ENCODE results near the gene DYNC1I2.

DYNC1I2 gene

GRCh38 chr2:171687287-171688128, at the start of gene DYNC1I2:
DYNC1I2 (plus strand) TSS chr2:171687469; CDS start chr2:171690156, 2,687 bp downstream.
- DNase-seq = peak; percentile 89

- DNase-seq = no peak
These were observed 35.4 kb upstream of the DYNC1I2 start for GRCh38 chr2:171651667-171652415.

GRCh38 chr2:171652416-171652785, 34.9 kb upstream of the DYNC1I2 start:
- no peak for DNase-seq

- no peak for DNase-seq
These were observed 31.7 kb upstream of the DYNC1I2 start for GRCh38 chr2:171655586-171655985.

- DNase-seq = no peak
These were observed 20.2 kb upstream of the DYNC1I2 start for GRCh38 chr2:171667041-171667440.

GRCh38 chr2:171668183-171668582, 19.1 kb upstream of the DYNC1I2 start:
- DNase-seq = no peak

GRCh38 chr2:171669121-171669520, 18.1 kb upstream of the DYNC1I2 start:
- no peak for DNase-seq

- no peak for DNase-seq
These were observed 16.6 kb upstream of the DYNC1I2 start for GRCh38 chr2:171670655-171671054.

- no peak for DNase-seq
These were observed 15.4 kb upstream of the DYNC1I2 start for GRCh38 chr2:171671867-171672266.

- DNase-seq = no peak
These were observed 13.4 kb upstream of the DYNC1I2 start for GRCh38 chr2:171673905-171674304.

GRCh38 chr2:171675810-171676345, 11.4 kb upstream of the DYNC1I2 start:
- no peak for DNase-seq

GRCh38 chr2:171678619-171679018, 8.7 kb upstream of the DYNC1I2 start:
- DNase-seq = no peak

GRCh38 chr2:171688129-171688465, 828 bp downstream of the DYNC1I2 start:
- DNase-seq = no peak

- no peak for DNase-seq
These were observed 5.1 kb downstream of the DYNC1I2 start for GRCh38 chr2:171692331-171692730.

- DNase-seq = no peak
These were observed 15.7 kb downstream of the DYNC1I2 start for GRCh38 chr2:171702781-171703556.

- no peak for DNase-seq
These were observed 16.5 kb downstream of the DYNC1I2 start for GRCh38 chr2:171703574-171704347.

GRCh38 chr2:171706152-171706803, 19.0 kb downstream of the DYNC1I2 start:
- no peak for DNase-seq

- no peak for DNase-seq
These were observed 20.5 kb downstream of the DYNC1I2 start for GRCh38 chr2:171707752-171708151.

GRCh38 chr2:171709011-171709685, 21.9 kb downstream of the DYNC1I2 start:
- no peak for DNase-seq

GRCh38 chr2:171711351-171711750, 24.1 kb downstream of the DYNC1I2 start:
- DNase-seq = no peak

- no peak for DNase-seq
These were observed 24.8 kb downstream of the DYNC1I2 start for GRCh38 chr2:171712051-171712450.
